HEK293 (cell line): ENCODE measurements around the gene AADACL2.

Source experiments
- ATF2 ChIP-seq: fragments of 450-650 bp; formaldehyde crosslinking; IDR thresholded peaks from 2 replicates; pipeline ENCODE4 v1.5.1; 2016; ENCODE audit warnings: missing biosample characterization, missing genetic modification characterization, low read depth
- CTCF ChIP-seq: fragments of 450-650 bp; formaldehyde crosslinking; IDR thresholded peaks from 2 replicates; pipeline ENCODE4 v1.5.1; 2016; ENCODE audit warnings: missing biosample characterization, missing genetic modification characterization
- FEZF1 ChIP-seq: fragments of 450-650 bp; formaldehyde crosslinking; IDR thresholded peaks from 2 replicates; pipeline ENCODE4 v1.5.1; 2016; ENCODE audit warnings: missing biosample characterization, missing genetic modification characterization
- KLF10 ChIP-seq: fragments of 450-650 bp; IDR thresholded peaks from 2 replicates; pipeline ENCODE4 v1.5.1; 2018; ENCODE audit warnings: missing biosample characterization, mild to moderate bottlenecking, missing genetic modification characterization
- MEIS1 ChIP-seq: sonication (generic); formaldehyde crosslinking; IDR thresholded peaks from 2 replicates; pipeline ENCODE4 v1.8.1; 2022; ENCODE audit warnings: missing genetic modification reagents, mild to moderate bottlenecking, borderline replicate concordance
- PRDM10 ChIP-seq: fragments of 450-650 bp; formaldehyde crosslinking; IDR thresholded peaks from 2 replicates; pipeline ENCODE4 v1.5.1; 2016; ENCODE audit warnings: missing biosample characterization, missing genetic modification characterization
- REPIN1 ChIP-seq: fragments of 450-650 bp; formaldehyde crosslinking; IDR thresholded peaks from 2 replicates; pipeline ENCODE4 v1.5.1; 2017; ENCODE audit warnings: missing biosample characterization, missing genetic modification characterization, low read depth
- SP2 ChIP-seq: fragments of 450-650 bp; formaldehyde crosslinking; IDR thresholded peaks from 2 replicates; pipeline ENCODE4 v1.5.1; 2016; ENCODE audit warnings: missing biosample characterization, missing genetic modification characterization
- ZNF10 ChIP-seq: fragments of 450-650 bp; formaldehyde crosslinking; IDR thresholded peaks from 2 replicates; pipeline ENCODE4 v1.5.1; 2017; ENCODE audit warnings: missing biosample characterization, missing genetic modification characterization
- ZNF23 ChIP-seq: fragments of 450-650 bp; formaldehyde crosslinking; IDR thresholded peaks from 2 replicates; pipeline ENCODE4 v1.5.1; 2016; ENCODE audit warnings: missing biosample characterization, missing genetic modification characterization, borderline replicate concordance
- ZNF239 ChIP-seq: fragments of 450-650 bp; formaldehyde crosslinking; IDR thresholded peaks from 2 replicates; pipeline ENCODE4 v1.5.1; 2016; ENCODE audit warnings: missing biosample characterization, missing genetic modification characterization
- ZNF302 ChIP-seq: fragments of 450-650 bp; formaldehyde crosslinking; IDR thresholded peaks from 2 replicates; pipeline ENCODE4 v1.5.1; 2016; ENCODE audit warnings: missing biosample characterization, missing genetic modification characterization, low read depth
- ZNF513 ChIP-seq: fragments of 450-650 bp; IDR thresholded peaks from 2 replicates; pipeline ENCODE4 v1.5.1; 2018; ENCODE audit warnings: missing biosample characterization, missing genetic modification characterization
- ZNF530 ChIP-seq: fragments of 450-650 bp; formaldehyde crosslinking; IDR thresholded peaks from 2 replicates; pipeline ENCODE4 v1.5.1; 2016; ENCODE audit warnings: low read depth, missing biosample characterization, missing genetic modification characterization

GRCh38 chr3:151686257-151686656 lies 47.5 kb upstream of the AADACL2 start:
- TF ChIP-seq CTCF (tag by site-specific recombination) (no peak), ATF2 (tag by site-specific recombination) (no peak), ZNF10 (no peak), SP2 (tag by site-specific recombination) (no peak), KLF10 (tag by site-specific recombination) (no peak), ZNF239 (tag by site-specific recombination) (no peak), ZNF302 (tag by site-specific recombination) (no peak), ZNF530 (no peak), ZNF23 (no peak), MEIS1 (no peak), FEZF1 (tag by site-specific recombination) (no peak), ZNF513 (tag by site-specific recombination) (no peak), PRDM10 (tag by site-specific recombination) (no peak), REPIN1 (tag by site-specific recombination) (no peak)
